IMR-90 (cell line): ENCODE measurements around the gene CTCF. TPM values are rescaled to one million over a fixed set of nuclear protein-coding genes. Genes with fewer than 3 reads are reported as not detected.
A peak's percentile ranks its signal among the peaks of the same experiment; 100 is the strongest.

Source experiments
- ATAC-seq: fragments of 200-7000 bp; cut with Tn5 transposase; 2 replicates; pipeline ENCODE4 v1.9.1; 2020; ENCODE audit warnings: low read depth, mild to moderate bottlenecking, moderate library complexity
- BruUV-seq: library from RNA; stranded (reverse); fragments of 400-500 nt; replicated peaks from 2 replicates; lab custom pipeline; 2021; lab: Mats Ljungman, UMichigan
- CTCF ChIA-PET: fragments of 300-600 bp; formaldehyde crosslinking; extraction: SDS; loops from one replicate; lab custom pipeline; 2021; ENCODE audit warnings: antibody characterized with exemption; lab: Yijun Ruan, JAX
- POLR2A ChIA-PET: fragments of 300-600 bp; sonication (Branson Sonifier 250); formaldehyde crosslinking; loops from one replicate; lab custom pipeline; 2022; ENCODE audit warnings: antibody characterized with exemption; ENCODE audit not compliant: unreplicated experiment; lab: Charles Lee
- DNase-seq: peaks from one replicate; pipeline ENCODE4 v3.0.0; 2013
- H2AFZ ChIP-seq: replicated peaks from 2 replicates; pipeline ENCODE3; 2013; ENCODE audit warnings: low read length, mild to moderate bottlenecking; ENCODE audit not compliant: poor library complexity
- H2AK5ac ChIP-seq: 2 replicates; pipeline ENCODE4 v1.6.1; 2013; ENCODE audit warnings: low read depth, low read length, inconsistent platforms
- H2AK9ac ChIP-seq: replicated peaks from 2 replicates; pipeline ENCODE3; 2013; ENCODE audit warnings: mild to moderate bottlenecking, low read depth, low read length, moderate library complexity; ENCODE audit not compliant: poor library complexity
- H2BK120ac ChIP-seq: 2 replicates; pipeline ENCODE4 v1.6.1; 2013; ENCODE audit warnings: low read depth, low read length, inconsistent platforms
- H2BK15ac ChIP-seq: 3 replicates; pipeline ENCODE4 v1.6.1; 2013; ENCODE audit warnings: low read depth, low read length, inconsistent platforms
- H2BK20ac ChIP-seq: 2 replicates; pipeline ENCODE4 v1.6.1; 2013; ENCODE audit warnings: low read depth, mild to moderate bottlenecking, inconsistent platforms, low read length, moderate library complexity
- H2BK5ac ChIP-seq: 2 replicates; pipeline ENCODE4 v1.6.1; 2013; ENCODE audit warnings: mild to moderate bottlenecking, low read depth, low read length, inconsistent platforms; ENCODE audit not compliant: poor library complexity, severe bottlenecking
- H3K14ac ChIP-seq: replicated peaks from 2 replicates; pipeline ENCODE4 v1.6.1; 2013; ENCODE audit warnings: low read depth, low read length, inconsistent platforms
- H3K18ac ChIP-seq: 2 replicates; pipeline ENCODE4 v1.6.1; 2013; ENCODE audit warnings: low read depth, low read length, control low read depth
- H3K23ac ChIP-seq: 2 replicates; pipeline ENCODE4 v1.6.1; 2013; ENCODE audit warnings: low read depth, low read length, inconsistent platforms
- H3K27ac ChIP-seq: 2 replicates; pipeline ENCODE4 v1.5.1; 2013; ENCODE audit warnings: mild to moderate bottlenecking, control low read depth, low read length; ENCODE audit not compliant: insufficient read depth
- H3K27me3 ChIP-seq: 2 replicates; pipeline ENCODE4 v1.6.1; 2013; ENCODE audit warnings: low read length; ENCODE audit not compliant: control insufficient read depth, insufficient read depth
- H3K36me3 ChIP-seq: 2 replicates; pipeline ENCODE4 v1.6.1; 2013; ENCODE audit warnings: low read length, mixed read lengths; ENCODE audit not compliant: control insufficient read depth, insufficient read depth
- H3K4ac ChIP-seq: 2 replicates; pipeline ENCODE4 v1.6.1; 2013; ENCODE audit warnings: low read depth, low read length, inconsistent platforms
- H3K4me1 ChIP-seq: 2 replicates; pipeline ENCODE4 v1.6.1; 2013; ENCODE audit warnings: low read length, mixed read lengths; ENCODE audit not compliant: control insufficient read depth, insufficient read depth
- H3K4me2 ChIP-seq: 2 replicates; pipeline ENCODE4 v1.6.1; 2013; ENCODE audit warnings: low read depth, mild to moderate bottlenecking, control low read depth, low read length, moderate library complexity
- H3K4me3 ChIP-seq: 2 replicates; pipeline ENCODE4 v1.5.1; 2013; ENCODE audit warnings: low read depth, mild to moderate bottlenecking, control low read depth, low read length, moderate library complexity; ENCODE audit not compliant: insufficient read depth
- H3K56ac ChIP-seq: 2 replicates; pipeline ENCODE4 v1.6.1; 2013; ENCODE audit warnings: low read length, inconsistent platforms; ENCODE audit not compliant: insufficient read depth; ENCODE audit errors: extremely low read depth
- H3K79me1 ChIP-seq, 2 experiments: 2 replicates each; pipeline ENCODE4 v1.6.1; 2013; ENCODE audit warnings: low read length in 2 of 2, inconsistent platforms in 1 of 2, low read depth in 1 of 2
- H3K9ac ChIP-seq: 2 replicates; pipeline ENCODE4 v1.6.1; 2013; ENCODE audit warnings: low read depth, low read length, control low read depth
- H3K9me1 ChIP-seq: 2 replicates; pipeline ENCODE4 v1.6.1; 2013; ENCODE audit warnings: low read length, inconsistent platforms; ENCODE audit not compliant: insufficient read depth
- H3K9me3 ChIP-seq: 2 replicates; pipeline ENCODE4 v1.6.1; 2013; ENCODE audit warnings: low read length; ENCODE audit not compliant: control insufficient read depth, insufficient read depth
- H4K20me1 ChIP-seq: 2 replicates; pipeline ENCODE4 v1.6.1; 2013; ENCODE audit warnings: low read length, inconsistent platforms; ENCODE audit not compliant: insufficient read depth
- H4K5ac ChIP-seq: 2 replicates; pipeline ENCODE4 v1.6.1; 2013; ENCODE audit warnings: mild to moderate bottlenecking, low read depth, low read length, control low read depth
- H4K8ac ChIP-seq, 2 experiments: 2 replicates each; pipeline ENCODE4 v1.6.1; 2013; ENCODE audit warnings: low read depth in 2 of 2, low read length in 2 of 2, control low read depth in 1 of 2, inconsistent platforms in 1 of 2
- H4K91ac ChIP-seq: 2 replicates; pipeline ENCODE4 v1.6.1; 2013; ENCODE audit warnings: low read depth, low read length, inconsistent platforms; ENCODE audit not compliant: insufficient read depth
- CTCF ChIP-seq: conservative IDR thresholded peaks from 2 replicates; pipeline ENCODE4 v1.5.1; 2012; ENCODE audit warnings: mild to moderate bottlenecking, low read depth, low read length, improper control_type of control experiment
- NFE2L2 ChIP-seq: fragments of 150-350 bp; IDR thresholded peaks from 2 replicates; pipeline ENCODE4 v1.6.1; 2016; ENCODE audit warnings: low read depth, mild to moderate bottlenecking, low read length
- WGBS, 2 experiments: methylation state at CpG; one replicate each; pipeline versions ENCODE4 v1.1.5 to v1.1.7; 2013; ENCODE audit warnings: missing lambda C conversion rate in 2 of 2; ENCODE audit not compliant: insufficient read length in 1 of 2; ENCODE audit errors: extremely low coverage in 2 of 2; 5-methylcytosine and 5-hydroxymethylcytosine counted together
- dilution Hi-C: fragments of 300-500 bp; cut with HindIII; formaldehyde crosslinking; loops from one replicate; pipeline ENCODE4 v1.14.3; 2018; ENCODE audit warnings: low sequenced_read_pairs; ENCODE audit not compliant: unreplicated experiment
- in situ Hi-C: fragments of 300-500 bp; cut with MboI; formaldehyde crosslinking; loops from 3 replicates; pipeline ENCODE4 v1.14.3; 2019; ENCODE audit warnings: low sequenced_read_pairs, inconsistent platforms, mixed read lengths
- intact Hi-C: fragments of 100-400 bp; cut with micrococcal nuclease; formaldehyde crosslinking; loops from 2 replicates; pipeline ENCODE4 v1.10.0; 2022
- polyA plus RNA-seq, 3 experiments: library from polyadenylated mRNA; depleted of rRNA; stranded (reverse); fragments of >200 nt; gene quantifications; 2 replicates each; pipeline ENCODE4 v1.2.3, GENCODE V29; 2012; ENCODE audit warnings: low replicate concordance in 1 of 3
- total RNA-seq: library from RNA; depleted of rRNA; stranded (reverse); fragments of >200 nt; gene quantifications from 2 replicates; pipeline ENCODE4 v1.2.3, GENCODE V29; 2012

The CTCF gene
- total and polyA plus RNA-seq, 2 of the 4 experiments (the other 2 are of a cell fraction): 16.1 to 22.8 TPM

- Histone ChIP-seq H3K27me3 (no peaks in the 10 kb centered on the region), H3K79me1 (peaks cover 27 to 42% of the 10 kb centered on the region in 2 experiments; a peak in 3 of 4 replicates), H2AK9ac (peak overlapping the region; percentile 86), H3K4me3 (peak overlapping the region; percentile 85), H2AK5ac (peak overlapping the region; percentile 98), H3K23ac (peak overlapping the region; percentile 98), H3K36me3 (no peaks in the 10 kb centered on the region), H2BK20ac (no peak overlapping the region), H3K4ac (peak overlapping the region; percentile 96), H4K5ac (peak overlapping the region; percentile 90), H3K4me1 (peaks cover 15% of the 10 kb centered on the region), H3K56ac (peak overlapping the region; percentile 84), H3K9me1 (peaks cover 20% of the 10 kb centered on the region), H3K4me2 (peak overlapping the region; percentile 94), H2AFZ (peak overlapping the region; percentile 74), H4K20me1 (peaks cover 36% of the 10 kb centered on the region), H2BK5ac (peak overlapping the region; percentile 74), H4K8ac (peak overlapping the region; percentile 74 to 85), H2BK15ac (no peak overlapping the region; the same call in 2 of the 3 replicates), H3K18ac (peak overlapping the region; percentile 51), H4K91ac (peak overlapping the region; percentile 80), H3K14ac (peak overlapping the region; percentile 96), H3K9ac (peak overlapping the region; percentile 93), H3K9me3 (no peaks in the 10 kb centered on the region), H3K27ac (peak overlapping the region; percentile 88), H2BK120ac (peak overlapping the region; percentile 81; the same call in 1 of the 2 replicates)
- BruUV-seq: no TSS peak
- in situ Hi-C loops (loop anchor here (10.0 to 25.0 kb wide), 2 partner anchors 136 to 408 kb away; partner anchors contain the start of genes ACD, C16orf86, CTRL and ENKD1), intact Hi-C loops (loop anchor here (10.0 kb wide), 1 partner anchor 276 kb away; the partner anchor contains the start of genes RANBP10 and TSNAXIP1), dilution Hi-C loops (no loop called here)
- peak; percentile 32 for DNase-seq
- CTCF ChIA-PET: interaction anchor here (1.5 kb wide), 1 partner anchor 8 kb away, joined by 7 read pairs; no protein-coding TSS in a partner anchor
- TF ChIP-seq CTCF: 0 out of 2 replicates have a peak, but pooled peaks have one; percentile 2
- TF ChIP-seq NFE2L2: no peak
- peak; percentile 52 for ATAC-seq
- POLR2A ChIA-PET: interaction anchor here (0.6 kb wide), 1 partner anchor 563 kb away, joined by 3 read pairs; no protein-coding TSS in a partner anchor
- 0% methylated on average over 17 of the region's 65 CpGs; no CpG with 5 or more reads in 1 of the 2 experiments for WGBS, 2 experiments
These were observed 33.3 kb upstream of the CTCF start for GRCh38 chr16:67528870-67529581.
